ENCODE results near the gene TMEM72. TPM values are rescaled to one million over a fixed set of nuclear protein-coding genes. Genes with fewer than 3 reads are reported as not detected.

The TMEM72 gene
- total RNA-seq, 1 donor: not detected

DNA sequence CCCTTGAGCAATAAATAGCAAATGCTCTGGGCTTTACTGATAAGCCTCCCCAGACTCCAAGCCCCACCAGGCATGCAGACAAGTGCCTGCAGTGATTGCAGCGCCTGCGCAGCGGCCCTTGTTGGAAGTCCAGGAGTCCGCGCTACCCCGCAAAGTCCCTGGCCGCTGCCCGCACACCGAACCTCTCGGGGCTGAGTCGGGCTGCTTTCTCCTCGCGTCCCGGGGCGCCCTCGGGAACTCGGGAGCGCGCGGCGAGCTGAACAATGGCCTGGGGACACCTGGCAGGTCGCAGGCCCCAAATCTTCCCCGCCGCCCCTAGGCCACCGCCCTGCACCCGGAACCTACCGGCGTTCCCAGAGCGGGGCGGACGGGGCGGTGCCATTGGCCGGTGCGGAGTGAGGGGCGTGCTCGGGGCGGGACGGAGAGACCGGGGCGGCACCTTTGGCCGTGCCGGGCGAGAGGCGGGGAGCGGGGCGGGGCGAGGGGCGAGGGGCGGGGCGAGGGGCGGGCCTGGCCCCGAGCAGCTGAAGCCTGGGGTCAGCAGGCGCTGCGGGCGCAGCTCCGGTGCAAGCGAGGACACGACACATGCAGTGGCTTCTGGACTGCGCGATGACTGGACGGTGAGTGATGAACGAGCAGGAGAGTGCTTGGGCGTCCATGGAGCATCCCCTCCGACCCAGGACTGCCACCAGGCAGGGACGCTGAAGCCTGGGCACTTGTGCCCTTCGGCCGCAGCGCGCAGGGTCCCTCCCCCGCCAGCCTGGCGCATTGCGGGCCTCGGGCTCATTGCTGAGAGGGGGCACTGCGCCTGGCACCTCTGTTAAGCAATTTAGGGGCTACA is 48.3 kb downstream of the TMEM72 start, which contains the start of gene RASSF4:
TSS of gene RASSF4 (plus strand) at position 556 of the 841 bp plus-strand sequence. CDS start 10,401 bp downstream, outside the sequence.
- peak within 1 kb of the TSS; percentile 95 for H3K4me2 ChIP-seq (ENCODE audit: insufficient read depth, low read length)
- H2AFZ ChIP-seq (ENCODE audit: low read length): peak within 1 kb of the TSS; percentile 92
- peak; percentile 98 for DNase-seq (ENCODE audit: insufficient read length, low spot score, missing footprints)
- peaks cover 7% of the 10 kb centered on the region for H3K36me3 ChIP-seq (ENCODE audit: insufficient read depth, low read length)
- peak within 1 kb of the TSS; percentile 64 for H3K27ac ChIP-seq (ENCODE audit: low read depth, low read length)
- H3K4me1 ChIP-seq (ENCODE audit: insufficient read depth, low read length): peaks cover 23% of the 10 kb centered on the region
- no peaks in the 10 kb centered on the region for H3K9me3 ChIP-seq (ENCODE audit: low read depth, low read length)
- peaks cover 4% of the 10 kb centered on the region for H3K79me2 ChIP-seq (ENCODE audit: insufficient read depth, low read length)
- H4K20me1 ChIP-seq (ENCODE audit: insufficient read depth, low read length): no peaks in the 10 kb centered on the region
- no peaks in the 10 kb centered on the region for H3K27me3 ChIP-seq (ENCODE audit: insufficient read depth, low read length)
- TF ChIP-seq, protein P1, sequence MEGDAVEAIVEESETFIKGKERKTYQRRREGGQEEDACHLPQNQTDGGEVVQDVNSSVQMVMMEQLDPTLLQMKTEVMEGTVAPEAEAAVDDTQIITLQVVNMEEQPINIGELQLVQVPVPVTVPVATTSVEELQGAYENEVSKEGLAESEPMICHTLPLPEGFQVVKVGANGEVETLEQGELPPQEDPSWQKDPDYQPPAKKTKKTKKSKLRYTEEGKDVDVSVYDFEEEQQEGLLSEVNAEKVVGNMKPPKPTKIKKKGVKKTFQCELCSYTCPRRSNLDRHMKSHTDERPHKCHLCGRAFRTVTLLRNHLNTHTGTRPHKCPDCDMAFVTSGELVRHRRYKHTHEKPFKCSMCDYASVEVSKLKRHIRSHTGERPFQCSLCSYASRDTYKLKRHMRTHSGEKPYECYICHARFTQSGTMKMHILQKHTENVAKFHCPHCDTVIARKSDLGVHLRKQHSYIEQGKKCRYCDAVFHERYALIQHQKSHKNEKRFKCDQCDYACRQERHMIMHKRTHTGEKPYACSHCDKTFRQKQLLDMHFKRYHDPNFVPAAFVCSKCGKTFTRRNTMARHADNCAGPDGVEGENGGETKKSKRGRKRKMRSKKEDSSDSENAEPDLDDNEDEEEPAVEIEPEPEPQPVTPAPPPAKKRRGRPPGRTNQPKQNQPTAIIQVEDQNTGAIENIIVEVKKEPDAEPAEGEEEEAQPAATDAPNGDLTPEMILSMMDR (IDR thresholded peaks at IDR 0.05; ENCODE audit: extremely low read depth, low read depth, low read length): no peak
- H3K4me3 ChIP-seq (ENCODE audit: insufficient read depth, low read length): peak within 1 kb of the TSS; percentile 89

DNA sequence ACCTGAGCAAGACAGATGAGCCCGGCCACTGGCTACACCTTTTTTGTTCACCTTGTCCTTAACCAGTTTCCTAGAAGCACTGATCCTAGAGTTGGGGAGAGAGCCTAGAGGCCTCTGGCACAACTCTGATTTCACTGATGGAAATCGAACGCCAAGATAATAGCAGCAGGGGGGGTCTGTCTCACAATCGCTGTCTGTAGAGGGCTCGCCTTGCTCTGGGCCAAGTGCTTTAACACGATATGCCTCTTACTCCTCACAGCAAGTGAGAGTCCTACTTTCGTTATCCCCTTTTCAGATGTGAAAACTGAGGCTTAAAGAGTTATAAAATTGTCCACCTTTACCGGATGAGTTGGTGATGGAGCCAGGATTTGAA is 48.9 kb downstream of the TMEM72 start:
- peaks cover 7% of the 10 kb centered on the region for H3K36me3 ChIP-seq (ENCODE audit: insufficient read depth, low read length)
- no peaks in the 10 kb centered on the region for H4K20me1 ChIP-seq (ENCODE audit: insufficient read depth, low read length)
- peaks cover 4% of the 10 kb centered on the region for H3K79me2 ChIP-seq (ENCODE audit: insufficient read depth, low read length)
- peak overlapping the region; percentile 89 for H3K4me2 ChIP-seq (ENCODE audit: insufficient read depth, low read length)
- no peaks in the 10 kb centered on the region for H3K9me3 ChIP-seq (ENCODE audit: low read depth, low read length)
- peaks cover 23% of the 10 kb centered on the region for H3K4me1 ChIP-seq (ENCODE audit: insufficient read depth, low read length)
- TF ChIP-seq, protein P1 (IDR thresholded peaks at IDR 0.05; ENCODE audit: extremely low read depth, low read depth, low read length): no peak
- peak overlapping the region; percentile 89 for H3K4me3 ChIP-seq (ENCODE audit: insufficient read depth, low read length)
- H3K27ac ChIP-seq (ENCODE audit: low read depth, low read length): peak overlapping the region; percentile 25
- peak; percentile 21 for DNase-seq (ENCODE audit: insufficient read length, low spot score, missing footprints)
- H3K27me3 ChIP-seq (ENCODE audit: insufficient read depth, low read length): no peaks in the 10 kb centered on the region
- peak overlapping the region; percentile 92 for H2AFZ ChIP-seq (ENCODE audit: low read length)

DNA sequence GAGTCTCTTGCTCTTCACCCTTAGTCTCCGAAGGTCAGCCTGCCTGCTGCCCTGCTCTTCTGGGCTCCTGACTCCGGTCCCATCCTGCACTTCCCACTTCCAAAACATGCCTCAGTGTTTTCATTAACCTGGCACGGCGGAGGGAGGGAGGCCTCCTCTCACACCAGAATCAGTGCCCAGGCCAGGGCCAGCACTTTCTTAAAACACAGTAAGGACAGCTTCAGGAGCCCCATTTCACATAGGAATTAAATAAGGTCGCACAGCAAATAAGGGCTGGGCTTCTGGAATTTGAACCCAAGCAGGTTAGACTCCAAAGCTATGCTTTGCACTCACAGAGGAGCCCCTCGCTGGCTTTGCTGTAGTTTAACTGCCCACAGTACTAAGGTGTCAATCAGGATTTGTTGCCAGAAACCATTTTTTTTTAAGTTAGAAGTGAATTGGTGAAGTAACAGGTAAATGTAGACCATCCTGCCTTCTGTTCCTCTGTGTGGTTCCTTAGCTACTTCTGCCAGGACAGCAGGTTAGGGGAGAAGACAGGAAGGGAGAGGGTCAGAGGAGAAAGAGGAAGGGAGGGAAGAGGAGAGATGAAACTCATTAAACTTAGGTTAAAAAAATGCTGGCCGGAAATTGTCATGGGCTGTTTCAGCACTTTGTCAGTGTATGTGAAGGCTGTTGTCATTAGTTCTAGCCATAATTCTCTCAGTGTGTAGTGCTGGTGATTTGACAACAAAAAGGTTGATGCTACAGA is 49.5 kb downstream of the TMEM72 start:
- DNase-seq (ENCODE audit: insufficient read length, low spot score, missing footprints): peak; percentile 50
- H4K20me1 ChIP-seq (ENCODE audit: insufficient read depth, low read length): no peaks in the 10 kb centered on the region
- H3K36me3 ChIP-seq (ENCODE audit: insufficient read depth, low read length): peaks cover 4% of the 10 kb centered on the region
- H3K27me3 ChIP-seq (ENCODE audit: insufficient read depth, low read length): no peaks in the 10 kb centered on the region
- H2AFZ ChIP-seq (ENCODE audit: low read length): peak overlapping the region; percentile 92
- H3K4me1 ChIP-seq (ENCODE audit: insufficient read depth, low read length): peaks cover 23% of the 10 kb centered on the region
- H3K4me3 ChIP-seq (ENCODE audit: insufficient read depth, low read length): peak overlapping the region; percentile 89
- no peak overlapping the region for H3K27ac ChIP-seq (ENCODE audit: low read depth, low read length)
- TF ChIP-seq, protein P1 (IDR thresholded peaks at IDR 0.05; ENCODE audit: extremely low read depth, low read depth, low read length): no peak
- peak overlapping the region; percentile 89 for H3K4me2 ChIP-seq (ENCODE audit: insufficient read depth, low read length)
- no peaks in the 10 kb centered on the region for H3K9me3 ChIP-seq (ENCODE audit: low read depth, low read length)
- H3K79me2 ChIP-seq (ENCODE audit: insufficient read depth, low read length): peaks cover 4% of the 10 kb centered on the region

DNA sequence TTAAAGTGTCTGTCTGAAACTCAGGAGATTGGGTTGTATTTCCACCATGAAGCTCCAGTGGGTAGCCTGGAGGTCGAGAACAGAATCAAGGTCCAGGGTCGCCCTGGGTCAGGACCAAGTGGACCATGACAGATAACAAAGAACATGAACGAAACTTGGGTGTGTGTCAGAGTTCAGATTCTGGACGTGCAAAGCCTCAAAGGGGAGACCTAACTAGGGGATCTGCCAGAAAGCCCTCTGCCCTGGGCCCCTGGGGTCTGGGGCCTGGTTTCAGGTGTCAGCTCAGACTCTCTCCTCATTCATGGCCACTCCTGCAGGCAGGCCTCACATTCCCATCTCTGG is 50.1 kb downstream of the TMEM72 start:
- peaks cover 24% of the 10 kb centered on the region for H3K4me1 ChIP-seq (ENCODE audit: insufficient read depth, low read length)
- H3K27me3 ChIP-seq (ENCODE audit: insufficient read depth, low read length): no peaks in the 10 kb centered on the region
- H3K36me3 ChIP-seq (ENCODE audit: insufficient read depth, low read length): no peaks in the 10 kb centered on the region
- H3K79me2 ChIP-seq (ENCODE audit: insufficient read depth, low read length): peaks cover 4% of the 10 kb centered on the region
- H3K9me3 ChIP-seq (ENCODE audit: low read depth, low read length): no peaks in the 10 kb centered on the region
- H4K20me1 ChIP-seq (ENCODE audit: insufficient read depth, low read length): no peaks in the 10 kb centered on the region
- H3K4me3 ChIP-seq (ENCODE audit: insufficient read depth, low read length): no peak overlapping the region
- TF ChIP-seq, protein P1 (IDR thresholded peaks at IDR 0.05; ENCODE audit: extremely low read depth, low read depth, low read length): no peak
- H2AFZ ChIP-seq (ENCODE audit: low read length): no peak overlapping the region
- no peak overlapping the region for H3K27ac ChIP-seq (ENCODE audit: low read depth, low read length)
- no peak overlapping the region for H3K4me2 ChIP-seq (ENCODE audit: insufficient read depth, low read length)
- no peak for DNase-seq (ENCODE audit: insufficient read length, low spot score, missing footprints)

Data from osteoblast (primary cell).